Measurements from ENCODE around the gene FTH1. TPM values are rescaled to one million over a fixed set of nuclear protein-coding genes. Genes with fewer than 3 reads are reported as not detected.

Gene FTH1
- total and polyA plus RNA-seq, 2 of the 8 experiments (the other 6 are each of a cell fraction or from before 2014, with no cell fraction given): 1,153 to 1,461 TPM

DNA sequence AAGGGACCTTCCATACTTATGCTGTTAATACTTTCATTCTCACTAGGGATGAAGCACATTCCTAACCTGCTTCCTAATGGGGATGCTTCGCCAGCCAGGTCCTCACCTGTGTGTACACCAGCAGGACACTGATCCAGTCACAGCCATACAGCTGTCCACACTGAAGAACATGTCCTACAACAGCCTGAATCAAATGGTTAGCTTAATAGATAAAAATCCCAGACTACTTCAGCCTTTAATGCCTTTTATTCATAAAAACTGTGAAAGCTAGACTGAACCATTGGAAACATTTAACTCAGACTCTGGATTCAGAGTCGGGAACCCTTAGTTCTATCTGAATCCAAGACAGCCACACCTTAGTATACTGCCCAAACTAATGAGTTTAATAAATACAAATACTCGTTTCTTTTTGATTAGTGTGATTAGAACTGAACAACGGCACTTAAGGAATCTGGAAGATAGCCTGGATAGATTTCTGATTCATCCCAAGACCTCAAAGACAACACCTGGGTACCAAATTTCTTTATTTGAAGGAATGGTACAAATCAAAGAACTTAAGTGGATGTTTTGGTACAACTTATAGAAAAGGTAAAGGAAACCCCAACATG lies 3.3 kb downstream of the FTH1 start:
- Histone ChIP-seq H2BK120ac (replicated peaks; ENCODE audit: low read depth, low read length) (no peak overlapping the region), H2BK15ac (ENCODE audit: low read length) (no peak overlapping the region), H2AFZ (ENCODE audit: low read length) (no peak overlapping the region), H3K4me2 (ENCODE audit: insufficient read depth in 1 of 2, low read depth in 2 of 2, low read length in 2 of 2) (no peak overlapping the region; a peak in 1 of 4 replicates), H3K9me3 (ENCODE audit: insufficient read depth in 2 of 2, low read depth in 1 of 2, low read length in 1 of 2) (no peaks in the 10 kb centered on the region), H3K14ac (ENCODE audit: insufficient read length) (no peak overlapping the region), H4K5ac (ENCODE audit: insufficient read length, low read depth, low read length) (no peak overlapping the region), H3K36me3 (ENCODE audit: control insufficient read depth in 2 of 4, insufficient read depth in 4 of 4, low read length in 3 of 4) (peaks cover 14 to 29% (median 28%) of the 10 kb centered on the region in 4 experiments; a peak in 7 of 8 replicates), H4K8ac (ENCODE audit: extremely low read depth, insufficient read depth, low read length) (no peak overlapping the region), H3K27ac (ENCODE audit: low read depth, low read length) (no peak overlapping the region), H2BK20ac (ENCODE audit: low read length) (no peak overlapping the region), H3K79me1 (ENCODE audit: low read depth, low read length) (peaks cover 2% of the 10 kb centered on the region), H3K23me2 (ENCODE audit: low read depth, low read length) (peaks cover 12% of the 10 kb centered on the region; the same call in 1 of the 2 replicates), H4K91ac (replicated peaks; ENCODE audit: insufficient read length, low read length) (no peak overlapping the region), H4K20me1 (replicated peaks in 1 of 2; ENCODE audit: control insufficient read depth in 1 of 2, insufficient read depth in 2 of 2, low read length in 2 of 2) (peaks cover 10 to 21% of the 10 kb centered on the region in 2 experiments), H3K4me1 (replicated peaks in 1 of 4; ENCODE audit: control insufficient read depth in 3 of 4, insufficient read depth in 4 of 4, low read length in 3 of 4) (peaks cover 0 to 10% (median 5%) of the 10 kb centered on the region in 4 experiments; a peak in 4 of 7 replicates), H3K4me3 (ENCODE audit: extremely low read depth in 1 of 4, insufficient read depth in 2 of 4, low read depth in 3 of 4, low read length in 4 of 4) (no peak overlapping the region), H3K56ac (replicated peaks; ENCODE audit: insufficient read length, low read depth, low read length) (no peak overlapping the region), H3K23ac (ENCODE audit: insufficient read length) (no peak overlapping the region), H3K4ac (replicated peaks; ENCODE audit: insufficient read length, low read depth, low read length) (no peak overlapping the region), H3K18ac (ENCODE audit: extremely low read depth, low read length) (no peak overlapping the region), H2BK5ac (ENCODE audit: low read depth, low read length) (no peak overlapping the region), H3K9ac (replicated peaks in 1 of 4; ENCODE audit: extremely low read depth in 1 of 4, low read depth in 3 of 4, low read length in 3 of 4) (no peak overlapping the region), H2BK12ac (ENCODE audit: low read depth, low read length) (no peak overlapping the region), H3K27me3 (replicated peaks in 1 of 4; ENCODE audit: control insufficient read depth in 3 of 4, extremely low read depth in 1 of 4, insufficient read depth in 3 of 4, low read length in 3 of 4) (no peaks in the 10 kb centered on the region), H3K79me2 (ENCODE audit: control insufficient read depth in 1 of 2, insufficient read depth in 2 of 2, low read length in 2 of 2) (peaks cover 14 to 35% of the 10 kb centered on the region in 2 experiments), H2AK5ac (ENCODE audit: low read depth, low read length) (no peak overlapping the region)
- ChIA-PET CTCF (ENCODE audit: partially characterized antibody) (interaction anchor here (1.4 to 6.0 kb wide), 4 partner anchors 18 to 116 kb away, joined by 3 to 38 read pairs (median 20); no protein-coding TSS in a partner anchor), POLR2A (ENCODE audit: partially characterized antibody) (interaction anchor here (0.8 to 25.7 kb wide), 10 partner anchors 5 to 117 kb away, joined by 3 to 458 read pairs (median 4); partner anchors contain the start of genes BEST1 and FTH1)
- DNase-seq (ENCODE audit: low read depth in 1 of 2, low spot score in 2 of 2) (no peak), FAIRE-seq (no peak)
- 95% methylated on average over 4 of the region's 4 CpGs; no CpG with 5 or more reads in 1 of the 2 experiments for WGBS, 2 experiments (ENCODE audit: extremely low coverage in 1 of 2, insufficient coverage in 1 of 2, insufficient read length in 1 of 2, insufficient replicate concordance in 2 of 2, low coverage in 1 of 2, low lambda C conversion rate in 2 of 2, missing lambda C conversion rate in 1 of 2)
- TF ChIP-seq POLR2A (IDR thresholded peaks at IDR 0.05; ENCODE audit: control extremely low read depth in 1 of 2, low read depth in 2 of 2, low read length in 2 of 2) (peak; percentile 52 to 78; a peak in 2 of 3 replicates), RFX5 (IDR thresholded peaks at IDR 0.05; ENCODE audit: borderline replicate concordance, low read depth, low read length) (no peak), POLR2AphosphoS5 (IDR thresholded peaks at IDR 0.05; ENCODE audit: low read depth, low read length) (peak; percentile 96)

Data from H1 (cell line).